HL-60 (cell line): Measurements from ENCODE around the gene SMG6.

ENCODE experiments used
- DNase-seq, 2 experiments: peaks; one replicate each; pipeline ENCODE4 v3.0.0-alpha.2; 2010 to 2020; ENCODE audit warnings: low read depth in 1 of 2, low spot score in 1 of 2
- H3K27ac ChIP-seq: fragments of 250-450 bp; sonication (Bioruptor Pico); replicated peaks from 2 replicates; pipeline ENCODE4 v1.5.1; 2020; ENCODE audit warnings: mild to moderate bottlenecking, moderate library complexity
- H3K27me3 ChIP-seq: fragments of 250-450 bp; sonication (Bioruptor Pico); 2 replicates; pipeline ENCODE4 v1.5.1; 2021; ENCODE audit warnings: mild to moderate bottlenecking, moderate library complexity; ENCODE audit not compliant: insufficient read depth, poor library complexity, severe bottlenecking
- H3K4me3 ChIP-seq: replicated peaks from 2 replicates; pipeline ENCODE4 v1.5.1; 2011; ENCODE audit warnings: mild to moderate bottlenecking, control low read depth, low read length; ENCODE audit not compliant: insufficient read depth
- GABPA ChIP-seq: IDR thresholded peaks from 2 replicates; pipeline ENCODE4 v1.6.1; 2012; ENCODE audit warnings: low read depth
- POLR2AphosphoS5 ChIP-seq: IDR thresholded peaks from 2 replicates; pipeline ENCODE4 v1.6.1; 2012; ENCODE audit warnings: low read depth
- SPI1 ChIP-seq: IDR thresholded peaks from 2 replicates; pipeline ENCODE4 v1.6.1; 2012; ENCODE audit warnings: low read depth, mild to moderate bottlenecking, borderline replicate concordance
- TF ChIP-seq, protein P1 (sequence below): IDR thresholded peaks from one replicate; pipeline ENCODE4 v1.5.1; 2011; ENCODE audit warnings: low read length, control low read depth, inconsistent platforms; ENCODE audit not compliant: insufficient read depth
- TF ChIP-seq, protein P2 (sequence below): IDR thresholded peaks from 2 replicates; pipeline ENCODE4 v1.6.1; 2012; ENCODE audit warnings: low read depth; ENCODE audit not compliant: insufficient replicate concordance

The SMG6 gene

DNA sequence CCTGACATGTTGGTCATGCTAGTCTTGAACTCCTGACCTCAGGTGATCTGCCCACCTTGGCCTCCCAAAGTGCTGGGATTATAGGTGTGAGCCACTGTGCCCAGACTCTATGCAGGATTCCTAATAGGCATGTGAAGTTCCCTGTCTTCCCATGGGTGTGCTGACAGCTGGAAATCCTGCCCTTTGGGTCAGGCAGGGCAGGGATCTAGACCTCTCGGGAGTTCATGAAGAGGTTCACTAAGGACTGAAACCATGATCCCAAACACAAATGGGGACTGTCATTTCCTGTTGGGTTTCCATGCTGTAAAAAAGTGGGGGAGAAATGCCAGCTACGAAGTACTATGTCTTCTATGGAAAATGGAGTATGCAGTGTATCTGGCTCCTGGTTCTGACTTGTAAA is 196.5 kb downstream of the SMG6 start:
- DNase-seq = no peak
- no peak overlapping the region for H3K4me3 ChIP-seq
- TF ChIP-seq, protein P1, sequence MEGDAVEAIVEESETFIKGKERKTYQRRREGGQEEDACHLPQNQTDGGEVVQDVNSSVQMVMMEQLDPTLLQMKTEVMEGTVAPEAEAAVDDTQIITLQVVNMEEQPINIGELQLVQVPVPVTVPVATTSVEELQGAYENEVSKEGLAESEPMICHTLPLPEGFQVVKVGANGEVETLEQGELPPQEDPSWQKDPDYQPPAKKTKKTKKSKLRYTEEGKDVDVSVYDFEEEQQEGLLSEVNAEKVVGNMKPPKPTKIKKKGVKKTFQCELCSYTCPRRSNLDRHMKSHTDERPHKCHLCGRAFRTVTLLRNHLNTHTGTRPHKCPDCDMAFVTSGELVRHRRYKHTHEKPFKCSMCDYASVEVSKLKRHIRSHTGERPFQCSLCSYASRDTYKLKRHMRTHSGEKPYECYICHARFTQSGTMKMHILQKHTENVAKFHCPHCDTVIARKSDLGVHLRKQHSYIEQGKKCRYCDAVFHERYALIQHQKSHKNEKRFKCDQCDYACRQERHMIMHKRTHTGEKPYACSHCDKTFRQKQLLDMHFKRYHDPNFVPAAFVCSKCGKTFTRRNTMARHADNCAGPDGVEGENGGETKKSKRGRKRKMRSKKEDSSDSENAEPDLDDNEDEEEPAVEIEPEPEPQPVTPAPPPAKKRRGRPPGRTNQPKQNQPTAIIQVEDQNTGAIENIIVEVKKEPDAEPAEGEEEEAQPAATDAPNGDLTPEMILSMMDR = no peak
- TF ChIP-seq SPI1 (no peak), POLR2AphosphoS5 (no peak), GABPA (no peak)
- TF ChIP-seq, protein P2, sequence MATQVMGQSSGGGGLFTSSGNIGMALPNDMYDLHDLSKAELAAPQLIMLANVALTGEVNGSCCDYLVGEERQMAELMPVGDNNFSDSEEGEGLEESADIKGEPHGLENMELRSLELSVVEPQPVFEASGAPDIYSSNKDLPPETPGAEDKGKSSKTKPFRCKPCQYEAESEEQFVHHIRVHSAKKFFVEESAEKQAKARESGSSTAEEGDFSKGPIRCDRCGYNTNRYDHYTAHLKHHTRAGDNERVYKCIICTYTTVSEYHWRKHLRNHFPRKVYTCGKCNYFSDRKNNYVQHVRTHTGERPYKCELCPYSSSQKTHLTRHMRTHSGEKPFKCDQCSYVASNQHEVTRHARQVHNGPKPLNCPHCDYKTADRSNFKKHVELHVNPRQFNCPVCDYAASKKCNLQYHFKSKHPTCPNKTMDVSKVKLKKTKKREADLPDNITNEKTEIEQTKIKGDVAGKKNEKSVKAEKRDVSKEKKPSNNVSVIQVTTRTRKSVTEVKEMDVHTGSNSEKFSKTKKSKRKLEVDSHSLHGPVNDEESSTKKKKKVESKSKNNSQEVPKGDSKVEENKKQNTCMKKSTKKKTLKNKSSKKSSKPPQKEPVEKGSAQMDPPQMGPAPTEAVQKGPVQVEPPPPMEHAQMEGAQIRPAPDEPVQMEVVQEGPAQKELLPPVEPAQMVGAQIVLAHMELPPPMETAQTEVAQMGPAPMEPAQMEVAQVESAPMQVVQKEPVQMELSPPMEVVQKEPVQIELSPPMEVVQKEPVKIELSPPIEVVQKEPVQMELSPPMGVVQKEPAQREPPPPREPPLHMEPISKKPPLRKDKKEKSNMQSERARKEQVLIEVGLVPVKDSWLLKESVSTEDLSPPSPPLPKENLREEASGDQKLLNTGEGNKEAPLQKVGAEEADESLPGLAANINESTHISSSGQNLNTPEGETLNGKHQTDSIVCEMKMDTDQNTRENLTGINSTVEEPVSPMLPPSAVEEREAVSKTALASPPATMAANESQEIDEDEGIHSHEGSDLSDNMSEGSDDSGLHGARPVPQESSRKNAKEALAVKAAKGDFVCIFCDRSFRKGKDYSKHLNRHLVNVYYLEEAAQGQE = no peak

DNA sequence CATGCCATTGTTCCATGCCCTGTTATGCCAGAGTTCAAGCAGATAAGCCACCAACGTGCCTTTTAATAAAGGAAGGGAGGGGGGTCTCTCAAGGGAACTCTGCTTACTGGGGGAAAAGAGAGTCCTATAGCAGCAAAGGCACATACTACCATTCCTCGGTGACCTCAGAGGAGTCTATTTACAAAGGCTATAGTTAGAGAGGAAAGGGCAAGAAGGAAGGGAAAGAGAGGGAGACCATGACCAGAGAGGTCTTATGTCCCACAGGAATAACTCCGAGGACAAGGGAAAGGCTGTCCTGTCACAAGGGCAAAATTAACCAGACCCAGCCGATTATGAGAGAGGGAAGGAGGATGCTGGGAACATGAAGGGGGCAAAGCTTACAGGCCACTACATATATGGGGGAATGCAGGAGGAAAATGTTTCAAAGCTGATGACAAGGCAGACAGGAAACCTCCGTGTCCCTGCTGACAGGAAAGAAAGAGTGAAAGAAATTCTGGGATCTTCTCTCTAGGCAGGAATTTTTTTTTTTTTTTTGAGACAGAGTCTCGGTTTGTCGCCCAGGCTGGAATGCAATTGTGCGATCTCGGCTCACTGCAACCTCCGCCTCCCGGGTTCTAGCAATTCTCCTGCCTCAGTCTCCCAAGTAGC is 197.2 kb downstream of the SMG6 start:
- H3K27ac ChIP-seq = no peak overlapping the region
- H3K4me3 ChIP-seq = no peak overlapping the region
- TF ChIP-seq GABPA = no peak
- TF ChIP-seq, protein P1 = no peak
- TF ChIP-seq, protein P2 = no peak
- TF ChIP-seq POLR2AphosphoS5 = no peak
- no peak for TF ChIP-seq SPI1
- DNase-seq = no peak
- H3K27me3 ChIP-seq = no peaks in the 10 kb centered on the region

More for the DNA sequence above, 196.5 kb downstream of the SMG6 start:
- no peaks in the 10 kb centered on the region for H3K27me3 ChIP-seq
- no peak overlapping the region for H3K27ac ChIP-seq

DNA sequence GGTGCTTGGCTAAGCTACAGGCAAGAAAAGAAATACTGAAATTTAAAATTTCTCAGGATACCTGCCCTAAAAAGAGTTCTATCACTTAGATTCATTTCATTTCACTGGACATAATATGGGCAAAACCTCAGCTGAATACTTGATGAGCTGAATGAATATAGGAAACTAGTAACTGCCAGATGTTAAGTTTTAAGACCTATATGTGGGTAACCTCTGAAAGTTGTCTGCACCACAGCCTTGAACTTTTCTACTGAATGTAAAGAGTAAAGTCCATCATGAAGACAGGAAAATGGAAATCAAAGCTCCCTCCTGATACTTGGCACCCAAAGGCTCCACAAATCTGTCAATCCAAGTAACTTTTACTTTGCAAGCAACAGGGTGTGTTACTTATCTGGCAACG is 197.9 kb downstream of the SMG6 start:
- TF ChIP-seq, protein P1 = no peak
- TF ChIP-seq SPI1 (no peak), POLR2AphosphoS5 (no peak), GABPA (no peak)
- TF ChIP-seq, protein P2 = no peak
- no peaks in the 10 kb centered on the region for H3K27me3 ChIP-seq
- no peak for DNase-seq
- H3K4me3 ChIP-seq = no peak overlapping the region
- no peak overlapping the region for H3K27ac ChIP-seq
